SKM-1 (cell line): ENCODE measurements around the gene ARRDC5.
"Not testable (repeated sequence)": the region's sequence is repeated elsewhere in the genome, so short reads cannot be mapped to it uniquely, and the experiment has no call there.

Source experiments
- DNase-seq: peaks from one replicate; lab custom pipeline; 2025; ENCODE audit not compliant: unreplicated experiment; lab: John Stamatoyannopoulos, UW

Gene ARRDC5

DNA sequence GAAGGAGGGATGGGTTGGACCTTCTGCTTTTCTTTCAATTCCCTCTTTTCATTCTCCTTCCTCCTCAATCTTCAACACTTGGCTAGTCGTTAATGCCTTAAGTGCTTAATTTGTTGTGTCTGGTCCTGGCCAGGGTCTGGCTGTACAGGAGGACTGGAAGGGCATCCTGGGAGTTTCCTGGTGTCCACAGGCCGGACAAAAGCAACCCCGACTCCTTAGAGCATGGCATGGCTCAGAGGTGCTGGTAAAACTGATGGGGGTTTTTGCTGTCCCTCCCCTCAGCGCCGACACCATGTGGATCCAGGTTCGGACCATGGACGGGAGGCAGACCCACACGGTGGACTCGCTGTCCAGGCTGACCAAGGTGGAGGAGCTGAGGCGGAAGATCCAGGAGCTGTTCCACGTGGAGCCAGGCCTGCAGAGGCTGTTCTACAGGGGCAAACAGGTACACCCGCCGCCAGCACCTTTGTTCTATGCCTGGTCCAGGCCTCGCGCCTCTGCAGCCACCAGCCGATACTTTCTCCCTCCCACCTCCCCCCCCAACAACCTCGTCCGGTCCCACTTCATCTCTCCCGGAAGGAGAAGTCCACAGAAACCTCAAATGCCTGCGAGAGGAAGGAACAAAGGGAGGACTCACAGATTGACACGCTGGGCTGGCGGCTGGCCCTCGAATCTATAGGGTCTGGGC lies 8.0 kb upstream of the ARRDC5 start:
- DNase-seq: peak; percentile 47

DNA sequence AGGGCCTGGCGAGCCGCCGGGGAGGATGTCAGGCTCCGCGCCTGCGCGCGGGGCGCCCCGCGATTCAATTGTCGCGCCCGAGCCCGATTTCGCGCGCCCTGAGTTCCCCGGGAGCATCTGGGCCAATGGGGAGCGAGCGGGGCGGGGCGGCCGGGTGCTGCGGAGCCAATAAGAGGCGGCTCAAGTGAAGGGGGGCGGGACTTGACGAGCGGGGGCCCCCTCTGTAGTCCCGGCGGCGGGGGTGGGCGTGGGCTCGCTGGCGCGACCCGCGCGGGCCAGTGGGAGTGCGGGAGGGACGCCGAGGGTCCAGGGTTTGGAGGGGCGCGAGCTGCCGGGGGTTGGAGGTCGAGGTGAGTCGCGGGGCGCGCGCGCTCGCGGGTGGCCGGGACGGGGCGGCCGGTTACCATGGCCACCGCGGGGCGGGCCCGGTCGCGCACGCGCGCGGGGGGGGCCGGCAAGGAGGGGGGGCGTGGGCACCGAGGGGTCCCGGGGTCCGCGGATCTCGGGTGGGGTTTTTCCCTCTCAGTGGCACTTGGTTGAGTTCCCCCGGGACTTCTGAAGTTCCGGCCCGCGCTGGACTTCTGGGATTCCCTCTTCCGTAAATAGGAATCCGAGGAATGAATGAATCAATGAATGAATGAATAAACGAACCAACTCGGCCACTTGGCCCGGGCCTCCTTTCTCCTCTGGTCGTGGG lies 7.3 kb upstream of the ARRDC5 start:
- DNase-seq: peak; percentile 85

DNA sequence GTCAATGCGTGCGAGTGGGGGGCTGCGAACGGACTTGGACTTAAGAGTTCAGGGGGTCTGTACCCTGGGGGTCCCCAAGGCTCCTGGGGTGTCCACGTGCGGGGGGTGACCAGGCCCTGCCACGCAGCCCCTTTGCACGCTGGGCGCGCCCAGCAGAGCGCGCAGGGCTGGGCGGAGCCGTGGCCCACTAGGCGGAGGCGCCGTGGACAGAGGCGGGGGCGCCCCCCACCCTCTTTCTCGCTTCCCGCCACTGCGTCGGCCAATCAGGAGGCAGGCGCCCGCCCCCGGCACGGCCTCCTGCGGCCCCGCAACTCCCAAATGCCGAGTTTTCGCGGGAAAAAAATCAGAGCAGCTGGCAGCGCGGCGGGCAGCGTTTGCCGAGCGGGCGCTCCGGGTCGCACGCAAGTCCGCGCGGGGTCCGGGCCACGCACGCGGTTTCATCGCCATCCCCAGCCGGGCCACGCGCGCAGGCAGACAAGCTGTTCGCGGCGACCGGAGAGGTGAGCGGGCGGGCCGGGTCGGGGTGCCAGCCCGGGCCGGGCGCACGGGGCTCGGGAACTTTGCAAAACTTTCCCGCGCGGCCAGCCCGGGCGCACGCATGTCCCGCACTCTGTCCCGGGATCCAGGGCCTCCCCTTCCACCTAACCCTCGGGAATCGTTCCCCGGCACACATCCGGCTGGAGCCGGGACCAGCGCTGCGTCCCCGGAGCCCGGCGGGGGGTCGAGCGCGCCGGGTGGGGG lies 6.6 kb upstream of the ARRDC5 start, which contains the start of gene UHRF1:
Gene UHRF1, plus strand, starts transcription at position 346 of the 741 bp plus-strand sequence. CDS start 1,385 bp downstream, outside the sequence.
- no peak for DNase-seq

DNA sequence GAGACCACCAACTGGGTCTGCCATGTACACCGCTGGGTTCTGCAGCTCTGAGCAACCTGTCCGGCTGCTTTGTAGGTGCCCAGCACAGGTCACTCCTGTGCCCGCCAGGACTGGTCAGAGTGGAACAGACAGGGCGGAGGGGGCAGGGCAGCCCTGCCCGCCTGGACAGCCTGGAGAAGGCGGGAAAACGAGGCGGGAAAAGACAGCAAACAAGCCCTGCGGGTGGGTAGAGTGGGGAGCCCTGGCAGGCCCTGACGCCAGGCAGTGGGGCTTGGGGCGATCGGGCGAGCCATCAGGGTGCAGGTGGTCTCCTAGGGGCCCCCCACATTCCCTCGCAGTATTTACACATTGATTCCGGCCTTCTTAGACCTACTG lies 6.1 kb upstream of the ARRDC5 start:
- no peak for DNase-seq

DNA sequence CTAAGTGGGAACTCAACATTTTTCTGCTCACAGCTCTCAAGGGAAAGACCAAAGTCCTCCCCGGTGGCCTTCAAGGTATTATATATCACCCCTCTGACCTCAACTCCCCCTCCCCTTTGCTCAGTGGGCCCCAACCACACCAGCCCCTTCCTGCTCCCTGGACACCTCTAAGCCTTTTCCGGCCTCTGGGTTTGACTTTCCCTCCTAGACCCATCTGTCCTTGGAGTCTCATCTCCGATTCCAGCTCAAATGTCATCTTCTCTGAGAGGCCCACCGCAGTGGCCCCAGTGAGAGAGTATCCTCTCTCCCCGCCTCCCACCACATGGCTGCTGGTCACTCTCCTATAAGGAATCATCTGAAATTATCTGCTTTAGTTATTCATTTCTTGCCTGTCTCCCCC lies 5.7 kb upstream of the ARRDC5 start:
- no peak for DNase-seq

DNA sequence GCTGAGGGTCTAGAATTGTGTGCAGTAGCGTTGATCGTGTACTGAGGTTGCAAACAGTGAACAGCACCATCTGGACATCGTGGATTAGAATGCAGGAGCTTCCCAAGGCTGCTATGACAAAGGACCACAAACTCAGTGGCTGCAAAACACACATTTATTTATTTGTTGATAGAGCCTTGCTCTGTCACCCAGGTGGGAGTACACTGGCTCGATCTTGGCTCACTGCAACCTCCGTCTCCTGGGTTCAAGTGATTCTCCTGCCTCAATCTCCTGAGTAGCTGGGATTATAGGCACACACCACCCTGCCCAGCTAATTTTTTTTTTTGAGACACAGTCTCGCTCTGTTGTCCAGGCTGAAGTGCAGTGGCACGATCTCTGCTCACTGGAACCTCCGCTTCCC lies 4.3 kb upstream of the ARRDC5 start:
- no peak for DNase-seq

DNA sequence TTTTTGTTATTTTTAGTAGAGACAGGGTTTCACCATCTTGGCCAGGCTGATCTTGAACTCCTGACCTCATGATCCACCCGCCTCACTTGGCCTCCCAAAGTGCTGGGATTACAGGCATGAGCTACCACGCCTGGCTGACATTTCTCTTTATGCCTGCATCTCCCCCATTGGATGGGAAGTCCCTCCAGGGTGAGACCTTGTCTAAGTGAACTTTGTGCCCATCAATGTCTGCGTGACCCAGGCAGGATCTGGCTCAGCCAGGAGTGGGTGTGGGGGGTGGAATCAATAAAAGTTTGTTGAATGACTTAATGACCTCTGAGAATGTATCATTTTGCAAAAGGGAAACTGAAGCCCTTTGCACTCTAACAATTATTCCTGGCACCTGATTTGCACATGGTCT lies 1.8 kb upstream of the ARRDC5 start:
- DNase-seq: no peak

DNA sequence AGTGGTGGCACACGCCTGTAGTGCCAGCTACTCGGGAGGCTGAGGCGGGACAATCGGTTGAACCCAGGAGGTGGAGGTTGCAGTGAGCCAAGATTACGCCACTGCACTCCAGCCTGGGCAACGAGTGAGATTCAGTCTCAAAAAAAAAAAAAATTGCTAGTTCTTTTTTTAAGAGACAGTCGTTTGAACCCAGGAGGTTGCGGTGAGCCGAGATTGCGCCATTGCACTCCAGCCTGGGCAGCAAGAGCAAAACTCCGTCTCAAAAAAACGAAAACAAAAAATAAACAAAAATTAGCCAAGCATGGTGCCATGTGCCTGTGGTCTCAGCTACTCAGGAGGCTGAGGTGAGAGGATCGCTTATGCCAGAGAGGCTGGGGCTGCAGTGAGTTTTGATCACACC lies 1.8 kb downstream of the ARRDC5 start:
- DNase-seq: peak; percentile 65

DNA sequence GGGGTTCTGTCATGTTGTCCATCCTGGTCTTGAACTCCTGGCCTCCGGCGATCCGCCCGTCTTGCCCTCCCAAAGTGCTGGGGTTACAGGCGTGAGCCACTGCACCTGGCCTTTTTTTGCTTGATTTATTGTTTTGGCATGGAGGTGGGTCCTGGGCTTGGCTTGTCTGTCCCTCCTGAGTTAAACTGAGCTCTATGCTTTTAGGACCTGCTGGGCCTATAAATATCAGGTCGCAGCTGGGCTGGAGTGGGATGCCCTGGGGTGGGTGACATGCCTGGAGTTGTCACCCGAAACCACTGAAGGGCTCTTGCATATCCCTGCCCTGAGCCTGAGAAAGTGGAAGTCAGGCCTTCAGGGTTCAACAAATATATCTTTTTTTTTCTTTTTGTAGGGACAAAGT lies 5.5 kb downstream of the ARRDC5 start:
- no peak for DNase-seq

DNA sequence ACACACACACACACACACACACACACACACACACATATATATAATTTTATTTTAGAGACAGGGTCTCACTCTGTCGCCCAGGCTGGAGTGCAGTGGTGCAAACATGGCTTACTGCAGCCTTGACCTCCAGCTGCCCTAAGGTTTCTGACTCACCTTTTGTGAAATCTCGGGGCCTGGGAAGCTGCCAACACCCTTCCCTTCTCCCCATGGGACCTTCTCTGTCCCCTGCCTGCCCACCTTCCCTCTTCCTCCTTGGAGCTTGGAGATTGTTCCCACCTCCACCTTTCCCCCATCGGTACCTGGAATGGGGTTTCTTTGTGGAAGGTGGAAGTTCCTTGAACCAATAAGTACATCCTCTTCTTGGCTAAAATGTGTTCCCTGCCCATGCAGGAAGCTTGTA lies 6.3 kb downstream of the ARRDC5 start:
- no peak for DNase-seq

DNA sequence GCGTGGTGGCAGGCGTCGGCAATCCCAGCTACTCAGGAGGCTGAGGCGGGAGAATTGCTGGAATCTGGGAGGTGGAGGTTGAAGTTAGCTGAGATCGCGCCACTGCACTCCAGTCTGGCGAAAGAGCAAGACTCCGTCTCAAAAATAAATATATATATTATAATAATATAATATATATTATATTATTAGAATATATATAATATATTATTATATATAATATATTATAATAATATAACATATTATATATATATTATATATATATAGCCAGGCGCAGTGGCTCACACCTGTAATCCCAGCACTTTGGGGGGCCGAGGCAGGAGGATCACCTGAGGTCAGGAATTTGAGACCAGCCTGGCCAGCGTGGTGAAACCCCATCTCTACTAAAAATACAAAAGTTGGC lies 9.7 kb downstream of the ARRDC5 start:
- not testable (repeated sequence) for DNase-seq

DNA sequence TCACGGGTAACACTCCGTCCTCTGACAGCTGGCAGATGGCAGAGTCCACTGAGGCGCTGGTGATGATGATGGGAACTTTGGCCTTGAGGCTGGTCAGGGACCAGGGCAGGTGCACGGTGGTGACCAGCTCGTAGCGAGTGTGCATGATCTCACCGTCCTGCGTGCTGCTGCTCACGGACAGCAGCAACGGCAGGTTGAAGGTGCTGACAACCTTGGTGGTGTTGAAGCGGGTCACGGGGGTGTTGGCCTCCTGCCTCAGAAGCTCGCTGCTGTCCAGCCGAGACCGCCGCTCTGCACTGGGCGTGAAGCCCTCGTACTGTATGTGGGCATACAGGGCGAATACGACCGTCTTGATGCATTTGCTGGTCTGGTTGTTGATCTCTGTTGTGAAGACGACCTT lies 11.6 kb downstream of the ARRDC5 start:
- no peak for DNase-seq

DNA sequence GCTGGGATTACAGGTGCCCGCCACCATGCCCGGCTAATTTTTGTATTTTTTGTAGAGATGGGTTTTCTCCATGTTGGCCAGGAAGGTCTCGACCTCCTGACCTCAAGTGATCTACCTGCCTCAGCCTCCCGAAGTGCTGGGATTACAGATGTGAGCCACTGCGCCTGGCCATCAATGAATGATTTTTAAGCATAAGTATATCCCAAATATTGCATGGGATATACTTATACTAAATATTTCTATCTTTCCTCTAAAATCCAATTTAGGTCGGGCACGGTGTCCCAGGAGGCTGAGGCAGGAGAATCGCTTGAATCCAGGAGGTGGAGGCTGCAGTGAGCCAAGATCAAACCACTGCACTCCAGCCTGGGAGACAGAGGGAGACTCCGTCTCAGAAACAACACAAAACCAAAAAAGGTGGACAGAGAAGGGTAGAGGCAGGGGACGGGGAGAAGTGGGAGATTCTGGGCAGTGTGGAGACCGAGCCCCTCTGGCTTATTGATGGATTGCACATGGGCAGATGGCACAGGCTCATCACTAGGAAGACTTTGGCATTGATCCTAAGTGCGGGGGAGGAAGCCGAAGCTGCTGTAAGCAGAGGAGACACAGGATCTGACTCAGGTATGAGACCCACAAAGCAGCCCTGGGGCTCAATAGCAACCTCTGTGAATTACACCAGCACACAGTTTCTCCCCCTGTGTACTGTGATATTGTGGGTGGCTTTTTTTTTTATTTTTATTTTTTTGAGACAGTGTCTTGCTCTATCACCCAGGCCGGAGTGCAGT lies 13.5 kb downstream of the ARRDC5 start:
- no peak for DNase-seq

DNA sequence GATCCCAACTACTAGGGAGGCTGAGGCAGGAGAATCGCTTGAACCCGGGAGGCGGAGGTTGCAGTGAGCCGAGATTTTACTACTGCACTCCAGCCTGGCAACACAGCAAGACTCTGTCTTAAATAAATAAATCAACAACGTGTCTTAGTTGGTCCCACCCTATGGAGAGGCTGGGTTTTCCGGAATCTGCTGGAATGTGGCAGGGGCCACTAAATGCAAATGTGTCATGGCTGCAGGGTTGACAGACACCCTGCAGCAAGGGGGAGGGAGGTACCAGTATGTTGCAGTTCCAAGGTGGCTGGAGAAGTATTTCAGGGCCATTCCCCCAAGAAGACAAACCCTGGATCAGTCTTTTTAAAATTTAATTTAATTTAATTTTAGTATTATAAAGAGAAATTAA lies 14.9 kb downstream of the ARRDC5 start:
- DNase-seq: not testable (repeated sequence)

DNA sequence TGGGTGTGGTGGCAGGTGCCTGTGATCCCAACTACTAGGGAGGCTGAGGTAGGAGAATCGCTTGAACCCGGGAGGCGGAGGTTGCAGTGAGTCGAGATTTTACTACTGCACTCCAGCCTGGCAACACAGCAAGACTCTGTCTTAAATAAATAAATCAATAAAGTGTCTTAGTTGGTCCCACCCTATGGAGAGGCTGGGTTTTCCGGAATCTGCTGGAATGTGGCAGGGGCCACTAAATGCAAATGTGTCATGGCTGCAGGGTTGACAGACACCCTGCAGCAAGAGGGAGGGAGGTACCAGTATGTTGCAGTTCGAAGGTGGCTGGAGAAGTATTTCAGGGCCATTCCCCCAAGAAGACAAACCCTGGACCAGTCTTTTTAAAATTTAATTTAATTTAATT lies 17.7 kb downstream of the ARRDC5 start:
- DNase-seq: not testable (repeated sequence)

DNA sequence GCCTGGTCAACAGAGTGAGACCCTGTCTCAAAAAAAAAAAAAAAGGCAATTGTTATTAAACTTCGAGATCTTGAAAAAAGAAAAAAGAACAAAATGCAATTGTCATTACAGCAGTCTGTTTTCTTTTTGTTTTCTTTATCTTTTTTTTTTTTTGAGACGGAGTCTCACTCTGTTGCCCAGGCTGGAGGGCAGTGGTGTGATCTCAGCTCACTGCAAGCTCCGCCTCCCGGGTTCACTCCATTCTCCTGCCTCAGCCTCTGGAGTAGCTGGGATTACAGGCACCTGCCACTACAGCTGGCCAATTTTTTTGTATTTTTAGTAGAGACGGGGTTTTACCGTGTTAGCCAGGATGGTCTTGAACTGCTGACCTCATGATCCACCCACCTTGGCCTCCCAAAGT lies 19.8 kb downstream of the ARRDC5 start:
- DNase-seq: not testable (repeated sequence)

DNA sequence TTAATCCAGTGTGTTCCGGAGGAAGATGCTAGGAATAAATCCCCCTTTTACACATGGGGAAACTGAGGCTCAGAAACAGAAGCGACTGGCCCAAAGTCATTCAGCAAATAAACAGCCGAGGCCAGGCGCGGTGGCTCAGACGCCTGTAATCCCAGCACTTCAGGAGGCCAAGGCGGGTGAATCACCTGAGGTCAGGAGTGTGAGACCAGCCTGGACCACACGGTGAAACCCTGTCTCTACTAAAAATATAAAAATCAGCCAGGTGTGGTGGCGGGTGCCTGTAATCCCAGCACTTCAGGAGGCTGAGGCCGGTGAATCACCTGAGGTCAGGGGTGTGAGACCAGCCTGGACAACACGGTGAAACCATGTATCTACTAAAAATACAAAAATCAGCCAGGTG lies 23.7 kb downstream of the ARRDC5 start:
- no peak for DNase-seq

DNA sequence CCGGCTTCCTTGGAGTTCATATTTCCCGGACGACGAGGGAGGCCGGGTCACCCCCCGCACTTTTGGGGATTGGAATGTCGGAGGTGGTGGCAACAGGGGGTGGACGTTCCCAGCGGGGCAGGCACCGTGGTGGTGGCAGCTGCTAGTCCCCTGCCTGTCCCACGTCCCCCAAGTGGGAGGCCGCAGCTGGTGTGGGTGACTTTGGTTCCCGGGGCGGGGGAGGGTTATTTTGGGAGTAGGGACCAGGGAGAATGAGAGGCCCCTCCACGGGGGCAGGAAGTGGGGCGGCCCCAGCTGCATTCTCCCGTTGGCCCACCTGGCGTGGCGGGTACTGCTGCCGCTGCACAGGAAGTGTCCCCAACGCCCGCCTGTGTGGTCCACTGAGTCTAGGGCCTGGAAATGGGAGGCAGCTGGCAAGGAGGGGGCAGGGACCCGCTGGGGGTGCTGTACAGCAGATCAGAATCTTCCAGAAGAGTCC lies 24.2 kb downstream of the ARRDC5 start:
- DNase-seq: no peak

DNA sequence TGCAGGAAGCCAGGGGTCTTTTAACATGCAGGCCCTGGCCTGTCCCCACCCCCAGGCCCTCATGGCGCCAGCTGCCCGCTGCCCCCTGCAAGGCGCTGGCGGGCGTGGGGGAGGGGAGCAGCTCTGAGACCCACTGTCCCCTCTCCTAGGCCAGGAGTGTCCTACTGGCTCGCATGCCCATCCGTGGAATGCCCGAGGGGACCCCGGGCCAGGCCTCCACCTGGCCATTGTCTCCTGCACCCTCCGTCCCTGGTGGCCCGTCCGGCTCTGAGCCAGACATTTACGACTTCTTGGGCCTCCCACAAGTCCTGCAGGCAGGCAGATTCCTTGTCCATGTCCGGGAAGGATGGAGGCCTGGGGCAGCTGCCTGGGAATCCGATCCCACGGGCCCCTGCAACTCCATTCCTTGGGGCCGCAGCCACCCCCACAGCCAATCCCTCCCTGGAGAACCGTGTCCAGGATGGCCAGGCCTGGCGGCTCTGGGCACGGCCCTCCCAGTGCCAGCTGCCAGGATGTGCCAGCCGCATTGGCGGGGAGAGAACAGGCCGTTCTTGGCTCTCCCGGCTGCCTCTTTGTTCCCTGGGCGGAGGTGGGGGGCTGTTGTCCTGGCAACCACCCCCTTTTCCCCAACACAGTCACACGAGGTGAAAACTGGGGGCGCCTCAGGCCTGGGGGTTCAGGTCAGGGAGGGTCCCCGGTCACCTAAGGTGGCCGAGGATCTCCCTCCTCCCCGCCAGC lies 24.8 kb downstream of the ARRDC5 start:
- no peak for DNase-seq

DNA sequence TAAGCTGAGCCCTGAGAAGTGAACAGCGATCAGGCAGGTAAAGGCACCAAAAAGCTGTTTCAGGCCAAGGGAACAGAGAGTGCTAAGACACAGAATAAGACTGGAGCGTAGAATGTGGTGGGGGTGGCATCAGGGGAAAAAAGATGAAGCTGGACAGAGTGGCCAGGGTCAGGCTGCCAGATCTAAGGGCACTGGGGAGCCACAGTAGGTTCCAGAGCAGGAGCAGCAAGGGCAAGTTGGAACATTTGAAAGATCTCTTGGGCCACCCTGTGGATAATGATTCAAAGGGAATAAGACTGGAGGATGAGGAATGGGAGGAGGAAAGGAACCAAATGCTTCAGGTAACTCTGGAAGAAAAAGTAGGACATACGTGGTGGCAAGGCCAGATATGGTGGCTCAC lies 28.8 kb downstream of the ARRDC5 start:
- DNase-seq: no peak
